Measurements from ENCODE around the gene NRF1.

GRCh38 chr7:129576138-129576537 is 35.4 kb upstream of the NRF1 start:
- TF ChIP-seq CTCF (IDR thresholded peaks at IDR 0.05; ENCODE audit: control extremely low read depth in 1 of 3, insufficient read depth in 1 of 3, low read depth in 1 of 3, low read length in 3 of 3) (no peak), POLR2AphosphoS5 (IDR thresholded peaks at IDR 0.05; ENCODE audit: low read depth, low read length) (no peak), RXRA (IDR thresholded peaks at IDR 0.05; ENCODE audit: insufficient read depth, low read depth, low read length) (no peak), ZNF274 (IDR thresholded peaks at IDR 0.05; ENCODE audit: borderline replicate concordance, extremely low read depth, low read length) (no peak)
